ENCODE measurements around the gene FGF3.
"Not testable (repeated sequence)": the region's sequence is repeated elsewhere in the genome, so short reads cannot be mapped to it uniquely, and the experiment has no call there.

Gene FGF3

GRCh38 chr11:69773626-69774353, 45.4 kb downstream of the FGF3 start:
- DNase-seq (ENCODE audit: low read depth in 2 of 2), result no peak

DNA sequence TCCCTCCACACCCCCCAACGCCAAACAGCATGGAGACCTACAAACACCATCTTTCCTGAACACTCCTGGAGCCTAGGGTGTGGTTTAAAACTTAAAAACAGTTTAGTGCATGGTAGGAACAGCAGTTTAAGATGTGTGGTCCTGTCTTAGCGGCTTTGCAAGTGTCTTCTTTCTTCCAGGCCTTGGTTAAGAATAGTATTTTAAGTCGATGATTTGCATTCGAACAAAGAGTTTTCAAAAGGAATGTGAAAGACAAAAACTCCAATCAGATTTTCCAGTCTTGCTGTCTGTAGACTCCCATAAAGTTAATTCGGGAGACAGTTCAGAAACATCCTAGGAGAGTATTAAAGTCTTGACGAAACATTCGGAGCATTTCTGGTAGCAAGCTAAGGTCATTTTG, 47.8 kb downstream of the FGF3 start:
- no peak for DNase-seq (ENCODE audit: low read depth in 2 of 2)

DNA sequence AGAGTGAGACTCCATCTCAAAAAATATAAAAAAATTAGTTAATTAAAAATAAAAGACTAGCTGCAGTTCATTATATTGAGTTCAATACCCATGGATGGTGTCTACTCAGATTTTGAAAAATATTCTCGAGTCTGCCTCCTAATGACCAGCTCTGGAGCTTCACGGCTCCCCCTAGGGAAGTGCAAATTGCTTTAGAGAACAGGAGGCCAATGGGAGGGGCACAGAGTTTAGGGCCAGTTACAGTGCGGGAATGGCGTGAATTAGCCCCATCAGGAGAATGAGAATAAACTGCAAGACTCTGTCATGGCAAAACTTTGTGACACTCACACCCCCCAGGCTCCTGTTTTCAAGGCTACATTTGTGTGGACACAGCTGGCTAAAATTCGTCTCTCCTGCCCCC, 48.7 kb downstream of the FGF3 start:
- DNase-seq (ENCODE audit: low read depth in 2 of 2), result no peak

GRCh38 chr11:69765498-69765995, 53.7 kb downstream of the FGF3 start:
- DNase-seq (ENCODE audit: low read depth in 2 of 2), result no peak

DNA sequence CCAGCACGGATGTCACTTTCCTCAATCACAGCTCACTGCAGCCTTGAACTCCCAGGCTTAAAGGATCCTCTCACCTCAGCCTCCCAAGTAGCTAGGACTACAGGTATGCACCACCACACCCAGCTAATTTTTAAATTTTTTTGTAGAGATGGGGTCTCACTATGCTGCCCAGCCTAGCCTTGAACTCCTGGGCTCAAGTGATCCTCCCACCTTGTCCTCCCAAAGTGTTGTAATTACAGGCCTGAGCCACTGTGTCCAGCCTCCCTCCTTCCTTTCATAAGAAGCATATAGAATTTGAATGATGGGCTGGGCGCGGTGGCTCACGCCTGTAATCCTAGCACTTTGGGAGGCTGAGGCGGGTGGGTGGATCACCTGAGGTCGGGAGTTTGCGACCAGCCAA, 54.3 kb downstream of the FGF3 start:
- not testable (repeated sequence) for DNase-seq (ENCODE audit: low read depth in 2 of 2)

DNA sequence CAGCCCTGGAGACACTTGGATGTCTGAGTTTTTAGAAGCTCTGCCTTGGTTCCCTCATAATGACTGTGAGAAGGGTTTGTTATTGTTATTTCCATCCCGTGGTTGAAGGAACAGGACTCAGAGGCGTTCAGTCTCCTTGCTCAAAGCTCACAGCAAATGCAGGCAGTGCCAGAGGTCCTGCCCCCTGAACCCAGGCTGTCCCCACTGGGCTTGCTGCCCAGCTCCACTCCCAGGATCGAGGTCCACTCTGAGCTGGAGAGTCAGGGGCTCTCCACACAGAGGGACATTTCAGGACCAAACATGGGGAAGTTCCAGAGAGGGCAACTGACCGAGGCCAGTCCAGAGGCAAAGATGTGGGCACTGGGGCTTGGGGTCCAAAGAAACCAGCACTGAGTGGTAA, 58.9 kb downstream of the FGF3 start:
- no peak for DNase-seq (ENCODE audit: low read depth in 2 of 2)

Data from stimulated activated CD8-positive, alpha-beta memory T cell treated with anti-CD3 and anti-CD28 coated beads, Interleukin-15, amount 100 ng/mL, for 4 hours (primary cell).